Measurements from ENCODE around the gene THSD7A.

The THSD7A gene

DNA sequence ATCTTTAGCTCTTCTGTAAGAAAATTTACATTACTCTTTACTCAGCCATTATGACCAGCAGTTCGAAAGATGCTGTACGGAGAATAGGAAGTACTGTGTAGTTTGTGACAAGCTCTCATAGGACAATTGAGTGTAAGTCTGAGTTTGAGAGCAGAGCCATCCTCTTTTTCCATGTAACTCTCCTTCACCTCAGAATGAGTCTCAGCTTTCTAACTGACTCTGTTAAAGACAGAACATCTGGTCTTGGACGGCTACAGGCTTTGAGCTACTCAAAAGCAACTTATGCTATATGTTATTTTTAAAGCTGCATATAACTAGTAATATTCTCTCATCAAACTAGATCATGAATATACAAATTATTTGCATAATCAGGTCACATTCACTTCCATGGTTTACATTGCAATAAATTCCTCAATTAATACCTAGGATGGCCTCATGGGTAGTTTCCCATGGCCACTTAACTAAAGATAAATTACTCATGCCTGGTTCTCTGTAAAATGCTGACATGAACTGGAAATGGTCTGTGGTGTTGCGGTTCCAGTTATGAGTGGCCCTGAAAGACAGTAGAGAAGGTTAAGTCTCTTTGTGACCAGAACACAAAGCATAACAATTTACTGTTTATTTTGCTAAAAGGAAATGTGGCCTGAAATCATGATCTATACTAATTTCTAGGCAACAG is 499.7 kb downstream of the THSD7A start:
- no peak for DNase-seq (ENCODE audit: low read depth, low spot score)

- no peak for DNase-seq (ENCODE audit: low read depth, low spot score)
Measured at GRCh38 chr7:11331128-11332102, 500.6 kb downstream of the THSD7A start.

GRCh38 chr7:11330717-11331116 is 501.3 kb downstream of the THSD7A start:
- no peak for DNase-seq (ENCODE audit: low read depth, low spot score)

- DNase-seq (ENCODE audit: low read depth, low spot score), result no peak
Measured at GRCh38 chr7:11330208-11330607, 501.8 kb downstream of the THSD7A start.

DNA sequence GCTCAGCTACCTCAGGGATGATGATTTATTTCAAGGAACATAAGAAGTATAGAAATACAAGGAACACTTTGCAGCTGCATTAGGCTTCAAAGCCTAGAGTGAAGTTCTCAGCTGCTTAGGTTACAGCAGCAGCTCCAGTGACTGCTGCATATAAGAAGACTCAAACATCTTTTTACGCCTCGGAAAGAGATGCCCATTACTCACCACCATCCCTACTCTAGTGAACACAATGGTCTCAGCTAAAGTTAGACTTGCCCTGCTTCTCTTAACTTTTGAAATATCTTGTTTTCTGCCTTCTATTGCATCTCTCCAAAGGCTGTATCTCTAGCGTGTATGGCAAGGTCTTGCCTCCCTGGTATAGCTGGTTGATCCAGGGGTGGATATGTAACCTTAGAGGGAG is 502.4 kb downstream of the THSD7A start:
- no peak for DNase-seq (ENCODE audit: low read depth, low spot score)

- DNase-seq (ENCODE audit: low read depth, low spot score), result no peak
Measured at GRCh38 chr7:11328309-11328708, 503.7 kb downstream of the THSD7A start.

- DNase-seq (ENCODE audit: low read depth, low spot score), result no peak
Measured at GRCh38 chr7:11327633-11328032, 504.4 kb downstream of the THSD7A start.
